Neural cell (in vitro differentiated cells): Measurements from ENCODE around the gene MSANTD4. TPM values are rescaled to one million over a fixed set of nuclear protein-coding genes. Genes with fewer than 3 reads are reported as not detected.

ENCODE experiments used
- H2AFZ ChIP-seq: fragments of 200-600, 300-800 bp; sonication (generic), shearing (Covaris generic); 2 replicates; pipeline ENCODE4 v1.6.0; 2014; ENCODE audit warnings: low read depth, mild to moderate bottlenecking, antibody characterized with exemption, low read length, moderate library complexity
- H3F3A ChIP-seq: fragments of 200-600 bp; shearing (Covaris generic); 2 replicates; pipeline ENCODE4 v1.6.1; 2016; ENCODE audit warnings: mild to moderate bottlenecking, moderate library complexity, mixed read lengths, antibody characterized with exemption, low read length; ENCODE audit not compliant: insufficient read depth, poor library complexity, severe bottlenecking
- H3K27ac ChIP-seq: fragments of 200-600, 300-800 bp; sonication (generic), shearing (Covaris generic); 2 replicates; pipeline ENCODE4 v1.5.1; 2014; ENCODE audit warnings: mild to moderate bottlenecking, low read length, moderate library complexity
- H3K27me3 ChIP-seq: fragments of 300-800, 200-600 bp; sonication (generic), shearing (Covaris generic); 2 replicates; pipeline ENCODE4 v1.6.0; 2014; ENCODE audit warnings: mild to moderate bottlenecking, low read depth, low read length, moderate library complexity; ENCODE audit not compliant: insufficient read depth
- H3K36me3 ChIP-seq: fragments of 300-800, 200-600 bp; sonication (generic), shearing (Covaris generic); 2 replicates; pipeline ENCODE4 v1.5.1; 2014; ENCODE audit warnings: mild to moderate bottlenecking, antibody characterized with exemption, low read length, moderate library complexity; ENCODE audit not compliant: insufficient read depth
- H3K4me2 ChIP-seq: fragments of 300-800, 200-600 bp; sonication (generic), shearing (Covaris generic); 2 replicates; pipeline ENCODE4 v1.6.0; 2014; ENCODE audit warnings: mild to moderate bottlenecking, low read length
- H3K4me3 ChIP-seq: fragments of 300-800, 200-600 bp; sonication (generic), shearing (Covaris generic); 2 replicates; pipeline ENCODE4 v1.5.1; 2014; ENCODE audit warnings: mild to moderate bottlenecking, low read length, moderate library complexity
- H3K79me2 ChIP-seq: fragments of 200-600 bp; shearing (Covaris generic); replicated peaks from 2 replicates; pipeline ENCODE4 v1.6.0; 2014; ENCODE audit warnings: mild to moderate bottlenecking, low read length, moderate library complexity; ENCODE audit not compliant: insufficient read depth
- H3K9ac ChIP-seq: fragments of 300-800, 200-600 bp; sonication (generic), shearing (Covaris generic); 2 replicates; pipeline ENCODE4 v1.6.1; 2016; ENCODE audit warnings: mild to moderate bottlenecking, low read length, mixed read lengths
- H3K9me2 ChIP-seq: fragments of 200-600 bp; shearing (Covaris generic); 2 replicates; pipeline ENCODE4 v1.6.1; 2016; ENCODE audit warnings: mild to moderate bottlenecking, low read length, mixed read lengths; ENCODE audit not compliant: insufficient read depth
- H3K9me3 ChIP-seq: fragments of 200-600, 300-800 bp; sonication (generic), shearing (Covaris generic); 2 replicates; pipeline ENCODE4 v1.6.1; 2016; ENCODE audit warnings: mild to moderate bottlenecking, mixed run types, low read length, moderate library complexity, mixed read lengths
- H4K20me1 ChIP-seq: fragments of 200-600 bp; shearing (Covaris generic); 2 replicates; pipeline ENCODE4 v1.6.1; 2016; ENCODE audit warnings: mild to moderate bottlenecking, mixed run types; ENCODE audit not compliant: insufficient read depth
- CTCF ChIP-seq: fragments of 450-650 bp; IDR thresholded peaks from 2 replicates; pipeline ENCODE4 v1.5.1; 2014; ENCODE audit warnings: antibody characterized with exemption, mild to moderate bottlenecking, moderate library complexity; ENCODE audit not compliant: poor library complexity, severe bottlenecking
- EP300 ChIP-seq: fragments of 450-650 bp; conservative IDR thresholded peaks from 2 replicates; pipeline ENCODE4 v1.6.1; 2014; ENCODE audit warnings: antibody characterized with exemption, mild to moderate bottlenecking, moderate library complexity; ENCODE audit not compliant: poor library complexity, severe bottlenecking
- EZH2 ChIP-seq: fragments of 200-600, 300-800 bp; shearing (Covaris generic), sonication (generic); IDR thresholded peaks from 2 replicates; pipeline ENCODE4 v1.6.1; 2014; ENCODE audit warnings: antibody characterized with exemption, low read length, borderline replicate concordance, mild to moderate bottlenecking; ENCODE audit not compliant: insufficient read depth, poor library complexity, severe bottlenecking
- MXI1 ChIP-seq: fragments of 450-650 bp; conservative IDR thresholded peaks from 2 replicates; pipeline ENCODE4 v1.6.1; 2014; ENCODE audit warnings: antibody characterized with exemption, mild to moderate bottlenecking; ENCODE audit not compliant: poor library complexity, severe bottlenecking
- POLR2AphosphoS5 ChIP-seq: IDR thresholded peaks from 2 replicates; pipeline ENCODE4 v1.6.1; 2012
- RAD21 ChIP-seq: fragments of 450-650 bp; conservative IDR thresholded peaks from 2 replicates; pipeline ENCODE4 v1.6.1; 2014; ENCODE audit warnings: antibody characterized with exemption, mild to moderate bottlenecking, moderate library complexity
- REST ChIP-seq: IDR thresholded peaks from 2 replicates; pipeline ENCODE4 v1.6.1; 2012; ENCODE audit warnings: borderline replicate concordance
- SMC3 ChIP-seq: fragments of 450-650 bp; conservative IDR thresholded peaks from 2 replicates; pipeline ENCODE4 v1.6.1; 2014; ENCODE audit warnings: antibody characterized with exemption, mild to moderate bottlenecking, moderate library complexity; ENCODE audit not compliant: poor library complexity
- TAF1 ChIP-seq: IDR thresholded peaks from 2 replicates; pipeline ENCODE4 v1.6.1; 2012; ENCODE audit warnings: low read depth
- polyA plus RNA-seq: library from polyadenylated mRNA; depleted of rRNA; stranded (reverse); fragments of >200 nt; gene quantifications from 2 replicates; pipeline ENCODE4 v1.2.3, GENCODE V29; 2014

MSANTD4 gene
- polyA plus RNA-seq, 1 donor from 2014 or later, result 48.4 TPM

GRCh38 chr11:105969756-105970155 lies 52.3 kb downstream of the MSANTD4 start:
- no peak for TF ChIP-seq EP300
- no peak for TF ChIP-seq RAD21
- TF ChIP-seq REST, result no peak
- TF ChIP-seq SMC3, result no peak
- TF ChIP-seq TAF1, result no peak
- TF ChIP-seq CTCF, result no peak
- TF ChIP-seq MXI1, result no peak
- TF ChIP-seq POLR2AphosphoS5, result no peak
- TF ChIP-seq EZH2, result no peak
- no peaks in the 10 kb centered on the region for H3K27me3 ChIP-seq
- no peaks in the 10 kb centered on the region for H3K9me3 ChIP-seq
- H3K4me2 ChIP-seq, result no peak overlapping the region
- H4K20me1 ChIP-seq, result no peaks in the 10 kb centered on the region
- no peak overlapping the region for H2AFZ ChIP-seq
- H3K9me2 ChIP-seq, result no peaks in the 10 kb centered on the region
- H3K27ac ChIP-seq, result no peak overlapping the region
- H3K36me3 ChIP-seq, result no peaks in the 10 kb centered on the region
- H3K79me2 ChIP-seq, result no peaks in the 10 kb centered on the region
- no peaks in the 10 kb centered on the region for H3F3A ChIP-seq
- no peak overlapping the region for H3K9ac ChIP-seq
- no peak overlapping the region for H3K4me3 ChIP-seq

GRCh38 chr11:105968021-105968697 lies 53.9 kb downstream of the MSANTD4 start:
- no peaks in the 10 kb centered on the region for H3F3A ChIP-seq
- TF ChIP-seq TAF1 (no peak), REST (no peak), EP300 (no peak)
- no peaks in the 10 kb centered on the region for H3K9me3 ChIP-seq
- H4K20me1 ChIP-seq, result no peaks in the 10 kb centered on the region
- H3K9ac ChIP-seq, result no peak overlapping the region
- no peak overlapping the region for H3K4me3 ChIP-seq
- no peaks in the 10 kb centered on the region for H3K27me3 ChIP-seq
- H3K36me3 ChIP-seq, result no peaks in the 10 kb centered on the region
- no peaks in the 10 kb centered on the region for H3K79me2 ChIP-seq
- H3K9me2 ChIP-seq, result no peaks in the 10 kb centered on the region
- H2AFZ ChIP-seq, result no peak overlapping the region
- no peak overlapping the region for H3K27ac ChIP-seq
- no peak overlapping the region for H3K4me2 ChIP-seq
